H1 (cell line): ENCODE measurements around the gene NUTM2B. TPM values are rescaled to one million over a fixed set of nuclear protein-coding genes. Genes with fewer than 3 reads are reported as not detected.
"Not testable (repeated sequence)": the region's sequence is repeated elsewhere in the genome, so short reads cannot be mapped to it uniquely, and the experiment has no call there.

ENCODE experiments used
- CTCF ChIA-PET: fragments of 300-600 bp; sonication (Branson Sonifier 250); formaldehyde crosslinking; loops from one replicate; lab custom pipeline; 2021; ENCODE audit not compliant: partially characterized antibody; lab: Charles Lee
- POLR2A ChIA-PET: fragments of 300-600 bp; sonication (Branson Sonifier 250); formaldehyde crosslinking; loops from one replicate; lab custom pipeline; 2021; ENCODE audit warnings: inconsistent platforms; ENCODE audit not compliant: partially characterized antibody; lab: Charles Lee
- DNase-seq, 2 experiments: peaks; one replicate each; pipeline versions ENCODE4 v3.0.0 to v3.0.0-alpha.2; 2010 to 2022; ENCODE audit warnings: low spot score in 2 of 2, low read depth in 1 of 2, mixed read lengths in 1 of 2
- FAIRE-seq: peaks from 2 replicates; lab custom pipeline; 2011; peaks lifted over from hg19 to GRCh38; lab: Jason Lieb, UNC
- H2AFZ ChIP-seq: 2 replicates; pipeline ENCODE4 v1.8.1; 2012; ENCODE audit warnings: low read length, inconsistent platforms
- H2AK5ac ChIP-seq: 2 replicates; pipeline ENCODE4 v1.6.1; 2013; ENCODE audit warnings: low read depth, low read length
- H2BK120ac ChIP-seq: replicated peaks from 2 replicates; pipeline ENCODE3; 2013; ENCODE audit warnings: low read depth, low read length, inconsistent platforms
- H2BK12ac ChIP-seq: 2 replicates; pipeline ENCODE4 v1.6.1; 2013; ENCODE audit warnings: low read depth, low read length
- H2BK15ac ChIP-seq: 2 replicates; pipeline ENCODE4 v1.6.1; 2013; ENCODE audit warnings: low read length
- H2BK20ac ChIP-seq: 2 replicates; pipeline ENCODE4 v1.6.1; 2013; ENCODE audit warnings: low read length
- H2BK5ac ChIP-seq: 2 replicates; pipeline ENCODE4 v1.6.1; 2013; ENCODE audit warnings: low read depth, low read length
- H3K14ac ChIP-seq: 2 replicates; pipeline ENCODE4 v1.6.1; 2013; ENCODE audit warnings: inconsistent platforms; ENCODE audit not compliant: insufficient read length
- H3K18ac ChIP-seq: 2 replicates; pipeline ENCODE4 v1.6.1; 2013; ENCODE audit warnings: low read length; ENCODE audit errors: extremely low read depth
- H3K23ac ChIP-seq: 2 replicates; pipeline ENCODE4 v1.6.1; 2013; ENCODE audit warnings: inconsistent platforms; ENCODE audit not compliant: insufficient read length
- H3K23me2 ChIP-seq: 2 replicates; pipeline ENCODE4 v1.6.1; 2013; ENCODE audit warnings: low read depth, low read length
- H3K27ac ChIP-seq: 2 replicates; pipeline ENCODE4 v1.6.1; 2011; ENCODE audit warnings: low read depth, low read length, inconsistent platforms
- H3K27me3 ChIP-seq, 4 experiments: replicated peaks in 1 of 4; 1 replicate in 1 of 4; 2 replicates in 3 of 4; pipeline versions ENCODE4 v1.6.1 to v1.8.1; 2011 to 2013; ENCODE audit warnings: low read length in 3 of 4, mild to moderate bottlenecking in 3 of 4, inconsistent platforms in 2 of 4, mixed read lengths in 2 of 4, moderate library complexity in 1 of 4; ENCODE audit not compliant: control insufficient read depth in 3 of 4, insufficient read depth in 3 of 4; ENCODE audit errors: extremely low read depth in 1 of 4
- H3K36me3 ChIP-seq, 4 experiments: 2 replicates each; pipeline versions ENCODE4 v1.6.1 to v1.8.1; 2011 to 2013; ENCODE audit warnings: mild to moderate bottlenecking in 4 of 4, low read length in 3 of 4, moderate library complexity in 2 of 4, control low read depth in 1 of 4, inconsistent platforms in 1 of 4; ENCODE audit not compliant: insufficient read depth in 4 of 4, control insufficient read depth in 2 of 4
- H3K4ac ChIP-seq: replicated peaks from 2 replicates; pipeline ENCODE3; 2013; ENCODE audit warnings: low read length, low read depth, mixed read lengths, inconsistent platforms; ENCODE audit not compliant: insufficient read length
- H3K4me1 ChIP-seq, 4 experiments: replicated peaks in 1 of 4; 1 replicate in 1 of 4; 2 replicates in 3 of 4; pipeline versions ENCODE4 v1.6.1 to v1.8.1; 2011 to 2013; ENCODE audit warnings: low read length in 3 of 4, inconsistent platforms in 2 of 4, mixed read lengths in 1 of 4; ENCODE audit not compliant: insufficient read depth in 4 of 4, control insufficient read depth in 3 of 4
- H3K4me2 ChIP-seq, 2 experiments: 2 replicates each; pipeline versions ENCODE4 v1.6.1 to v1.8.1; 2011 to 2013; ENCODE audit warnings: low read depth in 2 of 2, low read length in 2 of 2, control low read depth in 1 of 2, inconsistent platforms in 1 of 2, mild to moderate bottlenecking in 1 of 2; ENCODE audit not compliant: insufficient read depth in 1 of 2
- H3K4me3 ChIP-seq, 4 experiments: fragments of 200-600, 300-600 bp in 1 of 4; sonication (generic), shearing (Covaris generic), sonication (Bioruptor Twin) in 1 of 4; 2 replicates each; pipeline versions ENCODE4 v1.5.1 to v1.8.1; 2011 to 2016; ENCODE audit warnings: low read length in 4 of 4, low read depth in 3 of 4, control low read depth in 2 of 4, inconsistent platforms in 2 of 4, mild to moderate bottlenecking in 2 of 4, mixed read lengths in 1 of 4, moderate library complexity in 1 of 4; ENCODE audit not compliant: insufficient read depth in 2 of 4; ENCODE audit errors: extremely low read depth in 1 of 4
- H3K56ac ChIP-seq: replicated peaks from 2 replicates; pipeline ENCODE3; 2013; ENCODE audit warnings: low read depth, mild to moderate bottlenecking, mixed read lengths, low read length, inconsistent platforms; ENCODE audit not compliant: insufficient read length
- H3K79me1 ChIP-seq: 2 replicates; pipeline ENCODE4 v1.6.1; 2013; ENCODE audit warnings: low read depth, low read length, control low read depth
- H3K79me2 ChIP-seq, 2 experiments: 2 replicates each; pipeline versions ENCODE4 v1.6.1 to v1.8.1; 2012 to 2013; ENCODE audit warnings: low read length in 2 of 2, mild to moderate bottlenecking in 2 of 2, inconsistent platforms in 1 of 2; ENCODE audit not compliant: insufficient read depth in 2 of 2, control insufficient read depth in 1 of 2
- H3K9ac ChIP-seq, 4 experiments: replicated peaks in 1 of 4; 1 replicate in 1 of 4; 2 replicates in 3 of 4; pipeline versions ENCODE4 v1.6.1 to v1.8.1; 2011 to 2013; ENCODE audit warnings: low read depth in 3 of 4, low read length in 3 of 4, control low read depth in 2 of 4, mild to moderate bottlenecking in 2 of 4, moderate library complexity in 2 of 4, inconsistent platforms in 1 of 4; ENCODE audit errors: extremely low read depth in 1 of 4
- H3K9me3 ChIP-seq, 2 experiments: 2 replicates each; pipeline versions ENCODE4 v1.6.1 to v1.8.1; 2012 to 2013; ENCODE audit warnings: mild to moderate bottlenecking in 2 of 2, moderate library complexity in 2 of 2, control low read depth in 1 of 2, inconsistent platforms in 1 of 2, low read depth in 1 of 2, low read length in 1 of 2, mixed read lengths in 1 of 2; ENCODE audit not compliant: insufficient read depth in 2 of 2
- H4K20me1 ChIP-seq, 2 experiments: replicated peaks in 1 of 2; 2 replicates each; pipeline versions ENCODE3 to v1.8.1; 2011 to 2013; ENCODE audit warnings: inconsistent platforms in 2 of 2, low read length in 2 of 2, mild to moderate bottlenecking in 1 of 2; ENCODE audit not compliant: insufficient read depth in 2 of 2, control insufficient read depth in 1 of 2
- H4K5ac ChIP-seq: 2 replicates; pipeline ENCODE4 v1.6.1; 2013; ENCODE audit warnings: low read length, low read depth, mixed read lengths, inconsistent platforms; ENCODE audit not compliant: insufficient read length
- H4K8ac ChIP-seq: 2 replicates; pipeline ENCODE4 v1.8.0; 2013; ENCODE audit warnings: mild to moderate bottlenecking, moderate library complexity, low read length, inconsistent platforms; ENCODE audit not compliant: insufficient read depth; ENCODE audit errors: extremely low read depth
- H4K91ac ChIP-seq: replicated peaks from 2 replicates; pipeline ENCODE3; 2013; ENCODE audit warnings: low read length, mixed read lengths, inconsistent platforms; ENCODE audit not compliant: insufficient read length
- WGBS, 2 experiments: shearing (Covaris generic) in 1 of 2; methylation state at CpG; one replicate each; pipeline versions ENCODE4 v1.1.6 to v1.1.7; 2013 to 2015; ENCODE audit warnings: low lambda C conversion rate in 2 of 2, mixed read lengths in 2 of 2, inconsistent platforms in 1 of 2, low coverage in 1 of 2, missing lambda C conversion rate in 1 of 2; ENCODE audit not compliant: insufficient replicate concordance in 2 of 2, insufficient coverage in 1 of 2, insufficient read length in 1 of 2; ENCODE audit errors: extremely low coverage in 1 of 2, missing lambda C conversion rate in 1 of 2; 5-methylcytosine and 5-hydroxymethylcytosine counted together
- polyA plus RNA-seq, 7 experiments: library from polyadenylated mRNA; depleted of rRNA in 3 of 7; stranded (reverse) in 5 of 7; unstranded in 2 of 7; fragments of >200 nt in 5 of 7; fragments of 200-250 nt in 2 of 7; gene quantifications; 1 replicate in 5 of 7; 2 replicates in 1 of 7; 4 replicates in 1 of 7; pipeline versions ENCODE4 v1.2.1 to v1.2.3, GENCODE V29; 2011 to 2013; ENCODE audit warnings: missing spikeins in 2 of 7, mixed read lengths in 2 of 7
- total RNA-seq: library from RNA; stranded (reverse); fragmentation: NEBNext Ultra II Directional; extraction: Animal tissue kit (Norgen Biotek cat#: 25700); gene quantifications from 2 replicates; pipeline ENCODE4 v1.2.1, GENCODE V29; 2021

Gene NUTM2B
- total and polyA plus RNA-seq, 2 of the 8 experiments (the other 6 are each of a cell fraction or from before 2014, with no cell fraction given) = 0.17 to 0.20 TPM

- H4K91ac ChIP-seq, H3K23ac ChIP-seq, H3K4me1 ChIP-seq, H2BK20ac ChIP-seq, H4K20me1 ChIP-seq, H3K9me3 ChIP-seq, H3K79me2 ChIP-seq, DNase-seq, H3K23me2 ChIP-seq, H2BK15ac ChIP-seq, H2BK12ac ChIP-seq, H3K36me3 ChIP-seq, H3K27ac ChIP-seq, H3K79me1 ChIP-seq, H3K4me2 ChIP-seq, H4K5ac ChIP-seq, CTCF ChIA-PET, H2AK5ac ChIP-seq, H3K4me3 ChIP-seq, H3K18ac ChIP-seq, H3K9ac ChIP-seq, H3K14ac ChIP-seq, FAIRE-seq, POLR2A ChIA-PET, H3K4ac ChIP-seq, H2AFZ ChIP-seq, H2BK120ac ChIP-seq, H2BK5ac ChIP-seq, H3K56ac ChIP-seq, H3K27me3 ChIP-seq, H4K8ac ChIP-seq: not testable (repeated sequence)
- 78% methylated on average over 4 of the region's 4 CpGs; no CpG with 5 or more reads in 1 of the 2 experiments for WGBS, 2 experiments
Observed at GRCh38 chr10:79664686-79665085, 38.3 kb upstream of the NUTM2B start.

- H3K4me3 ChIP-seq, H2BK120ac ChIP-seq, H3K9me3 ChIP-seq, H3K56ac ChIP-seq, DNase-seq, H2BK20ac ChIP-seq, H3K36me3 ChIP-seq, H4K8ac ChIP-seq, POLR2A ChIA-PET, H3K27ac ChIP-seq, H2BK15ac ChIP-seq, H3K79me2 ChIP-seq, H4K20me1 ChIP-seq, H2AFZ ChIP-seq, H2BK12ac ChIP-seq, H4K5ac ChIP-seq, H3K14ac ChIP-seq, H3K4me1 ChIP-seq, H2BK5ac ChIP-seq, H3K23me2 ChIP-seq, CTCF ChIA-PET, H3K4ac ChIP-seq, H3K23ac ChIP-seq, H4K91ac ChIP-seq, H3K9ac ChIP-seq, H3K79me1 ChIP-seq, H3K4me2 ChIP-seq, H3K18ac ChIP-seq, H3K27me3 ChIP-seq, FAIRE-seq, H2AK5ac ChIP-seq: not testable (repeated sequence)
- 78% methylated on average over 1 of the region's 1 CpG; no CpG with 5 or more reads in 1 of the 2 experiments for WGBS, 2 experiments
Observed at GRCh38 chr10:79669248-79669788, 33.7 kb upstream of the NUTM2B start.
